ENCODE measurements around the gene SH3BP4.
"Not testable (repeated sequence)": the region's sequence is repeated elsewhere in the genome, so short reads cannot be mapped to it uniquely, and the experiment has no call there.

SH3BP4 gene

DNA sequence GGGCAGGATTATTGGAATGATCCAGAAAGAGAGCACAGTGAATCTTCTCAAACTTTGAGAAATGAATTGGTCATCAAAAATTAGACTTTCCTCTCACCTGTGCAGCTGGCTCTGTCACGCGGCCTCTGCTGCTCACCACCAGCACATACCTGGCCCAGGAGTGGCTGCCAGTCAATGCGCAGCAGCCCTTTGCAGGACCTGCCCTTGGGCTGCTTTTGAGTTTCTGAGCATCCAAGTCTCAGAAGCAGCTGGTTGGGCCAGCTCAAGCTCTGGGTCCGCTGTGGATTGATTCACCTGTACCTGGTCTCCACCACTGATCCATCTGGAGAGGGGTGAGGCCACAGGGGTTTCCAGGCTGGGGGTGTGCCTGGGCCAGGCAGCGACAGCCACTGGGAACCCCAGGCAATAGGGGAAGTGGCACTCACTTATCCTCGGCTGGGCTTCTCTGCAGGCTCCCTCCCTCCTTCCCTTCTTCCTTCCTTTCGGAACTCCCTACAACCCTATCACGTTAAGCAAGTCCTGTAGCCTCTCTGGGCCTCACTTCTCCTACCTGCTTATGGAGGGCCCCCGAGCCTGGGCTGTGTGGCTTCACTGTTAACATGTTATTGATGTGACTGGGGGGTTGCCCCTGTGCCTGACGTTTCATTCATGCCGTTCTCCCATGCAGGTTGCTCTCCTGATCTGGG lies 48.1 kb downstream of the SH3BP4 start:
- no peak for DNase-seq

DNA sequence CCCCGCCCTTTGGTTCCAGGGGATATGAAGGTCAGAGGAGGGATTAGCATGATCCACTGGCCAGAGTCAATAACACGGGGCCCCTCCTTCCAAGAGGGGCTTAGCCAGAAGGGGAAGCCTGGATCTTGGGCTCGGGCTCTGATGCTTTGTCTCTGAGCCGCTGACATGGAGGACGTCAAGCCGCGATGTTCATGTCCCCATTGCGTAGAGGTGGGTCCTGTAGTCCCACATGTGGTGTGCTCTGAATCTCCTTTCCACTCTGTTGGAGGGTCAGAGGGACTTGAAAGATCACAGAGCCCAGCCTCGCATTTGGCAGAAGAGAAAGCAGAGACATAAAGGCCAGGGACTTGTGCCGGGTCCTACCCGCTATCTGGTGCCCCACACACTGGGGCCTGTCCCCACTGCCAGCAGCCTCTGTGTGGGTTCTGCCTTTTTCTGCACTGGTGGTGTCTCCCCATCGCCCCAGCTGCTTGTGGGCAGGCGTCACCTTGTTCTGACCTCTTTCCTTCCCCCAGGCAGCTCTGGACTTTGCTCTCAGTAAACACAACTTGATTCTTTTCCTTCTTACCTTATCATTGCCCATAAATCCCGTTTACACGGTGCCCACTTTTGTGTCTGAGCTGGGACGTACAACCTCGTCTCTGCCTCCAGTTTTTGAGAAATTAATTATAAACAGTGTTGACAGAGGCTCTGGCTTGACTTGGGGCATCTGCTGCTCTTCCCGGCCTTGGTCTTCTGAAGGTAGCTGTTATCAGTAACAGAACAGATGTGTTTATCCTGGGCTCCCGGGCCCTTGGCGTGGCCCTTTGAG lies 48.8 kb downstream of the SH3BP4 start:
- no peak for DNase-seq

DNA sequence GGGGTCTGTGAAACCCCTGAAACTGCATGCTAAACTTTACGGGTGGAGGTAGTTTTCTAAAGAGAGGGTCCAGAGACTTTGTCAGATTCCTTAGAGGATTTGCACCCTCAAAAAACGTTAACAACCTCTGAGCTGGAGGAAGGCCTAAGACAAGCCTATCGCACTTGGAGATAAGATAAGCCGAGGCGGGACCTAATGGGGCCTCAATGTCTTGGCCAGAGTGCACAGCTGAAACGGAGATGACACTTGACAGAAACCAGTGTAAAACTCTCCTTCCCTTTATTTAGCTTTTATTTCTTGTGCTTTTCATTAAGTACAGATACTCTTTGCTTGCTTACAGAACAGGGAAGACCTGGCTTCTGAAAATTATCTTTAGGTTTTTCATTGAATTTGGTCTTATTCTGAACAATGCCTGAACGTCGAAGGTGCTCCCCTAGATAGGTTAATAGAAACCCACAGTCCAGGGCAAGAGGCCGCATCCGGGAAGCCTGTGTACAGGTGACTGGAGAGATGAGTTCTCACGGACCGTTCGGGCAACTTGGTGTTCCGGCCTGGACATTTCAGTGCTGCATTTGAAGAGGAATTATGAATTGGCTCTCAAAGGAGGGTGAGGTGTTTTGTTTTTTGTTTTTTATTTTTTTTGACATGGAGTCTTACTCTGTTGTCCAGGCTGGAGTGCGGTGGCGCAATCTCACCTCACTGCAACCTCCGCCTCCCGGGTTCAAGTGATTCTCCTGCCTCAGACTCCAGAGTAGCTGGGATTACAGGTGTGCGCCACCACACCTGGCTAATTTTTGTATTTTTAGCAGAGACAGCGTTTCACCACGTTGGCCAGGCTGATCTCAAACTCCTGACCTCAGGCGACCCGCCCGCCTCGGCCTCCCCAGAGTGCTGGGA lies 49.7 kb downstream of the SH3BP4 start:
- no peak for DNase-seq

DNA sequence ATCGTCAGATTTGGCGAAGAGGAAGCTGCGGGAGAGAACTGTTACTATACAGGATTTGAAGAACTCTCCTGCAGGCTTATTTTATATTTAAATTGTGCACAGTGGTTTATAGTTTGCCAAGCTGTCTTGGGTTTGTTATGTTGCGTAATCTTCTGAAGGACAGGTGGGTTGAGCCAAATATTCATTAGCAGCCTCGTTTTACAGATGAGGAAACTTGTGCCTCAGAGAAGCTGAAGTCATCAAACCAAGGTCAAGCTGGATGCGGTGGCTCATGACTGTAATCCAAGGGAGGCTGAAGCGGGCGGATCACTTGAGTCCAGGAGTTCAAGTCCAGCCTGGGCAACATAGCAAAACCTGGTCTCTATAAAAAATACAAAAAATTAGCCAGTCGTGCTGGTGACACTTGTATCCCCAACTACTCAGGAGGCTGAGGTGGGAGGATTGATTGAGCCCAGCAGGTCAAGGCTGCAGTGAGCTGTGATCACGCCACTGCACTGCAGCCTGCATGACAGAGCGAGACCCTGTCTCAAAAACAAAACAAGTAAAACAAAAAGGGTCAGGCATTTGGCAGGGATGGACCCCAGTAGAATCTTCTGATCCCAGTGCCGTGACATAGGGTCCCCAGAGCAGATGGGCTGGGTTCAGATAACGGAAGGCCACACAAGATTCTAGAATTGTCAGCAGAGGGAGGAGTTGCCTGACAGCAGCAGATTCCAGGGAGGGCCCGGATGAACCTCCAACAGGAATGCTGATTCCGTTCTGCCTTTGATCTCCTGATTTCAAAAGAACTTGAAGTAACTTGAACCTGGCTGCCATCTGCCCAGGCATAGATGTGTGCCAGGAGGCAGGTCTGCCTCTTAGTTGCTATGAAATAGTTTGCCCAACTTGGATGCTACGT lies 50.6 kb downstream of the SH3BP4 start:
- DNase-seq: no peak

DNA sequence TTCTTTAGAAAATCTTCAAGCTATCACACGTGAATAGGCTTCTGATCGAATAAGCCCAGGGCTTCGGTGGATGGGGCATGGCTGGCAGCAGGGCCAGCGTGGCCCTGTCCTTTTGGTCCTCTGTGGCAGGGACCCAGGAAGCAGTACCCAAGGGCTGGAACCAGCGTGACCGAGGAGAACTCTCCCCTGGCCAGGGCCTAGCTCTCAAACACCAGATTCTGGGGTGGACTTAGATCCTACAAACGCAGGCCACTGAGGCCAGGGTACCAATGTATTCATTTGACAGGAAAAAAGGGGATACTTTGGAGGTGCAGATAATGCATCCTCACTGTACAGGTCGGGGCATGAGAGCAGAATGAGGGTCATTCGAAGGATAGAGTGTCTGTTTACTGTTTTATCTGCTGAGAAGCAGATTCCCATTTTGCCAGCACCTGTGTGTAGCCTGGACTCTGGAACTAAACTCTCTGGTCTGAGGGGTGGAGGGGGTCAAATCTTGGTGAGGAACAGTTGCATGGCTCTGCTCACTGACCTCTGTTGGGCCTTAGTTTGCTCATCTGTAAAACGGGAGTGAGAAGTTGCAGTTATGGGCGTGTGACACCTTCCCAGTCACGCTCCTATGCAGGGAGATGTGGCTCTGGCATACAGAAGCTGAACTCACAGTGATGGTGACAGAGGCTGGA lies 51.4 kb downstream of the SH3BP4 start:
- no peak for DNase-seq

DNA sequence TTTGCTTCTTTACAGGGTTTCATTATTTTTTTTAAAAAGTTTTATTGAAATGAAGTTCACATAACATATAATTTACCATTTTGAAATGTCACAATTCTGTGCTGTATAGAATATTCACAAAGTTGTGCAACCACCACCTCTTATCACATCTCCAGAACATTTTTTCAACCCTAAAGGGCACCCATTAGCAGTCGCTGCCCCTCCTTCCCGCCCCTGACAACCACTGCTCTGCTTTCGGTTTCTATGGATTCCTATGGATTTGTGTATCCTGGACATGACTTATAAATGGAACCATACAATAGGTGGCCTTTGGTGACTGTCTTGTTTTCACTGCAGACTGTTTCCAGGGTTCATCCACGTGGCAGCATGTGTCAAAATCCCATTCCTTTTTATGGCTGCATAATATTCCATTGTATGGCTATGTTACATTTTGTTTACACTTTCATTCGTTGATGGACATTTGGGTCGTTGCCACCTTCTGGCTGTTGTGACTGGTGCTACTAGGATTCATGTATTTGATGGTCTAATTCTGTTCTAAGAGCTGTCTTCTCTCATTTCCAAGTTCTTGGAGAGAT lies 52.6 kb downstream of the SH3BP4 start:
- DNase-seq: no peak

- no peak for DNase-seq
Observed at GRCh38 chr2:235005023-235005422, 53.2 kb downstream of the SH3BP4 start.

DNA sequence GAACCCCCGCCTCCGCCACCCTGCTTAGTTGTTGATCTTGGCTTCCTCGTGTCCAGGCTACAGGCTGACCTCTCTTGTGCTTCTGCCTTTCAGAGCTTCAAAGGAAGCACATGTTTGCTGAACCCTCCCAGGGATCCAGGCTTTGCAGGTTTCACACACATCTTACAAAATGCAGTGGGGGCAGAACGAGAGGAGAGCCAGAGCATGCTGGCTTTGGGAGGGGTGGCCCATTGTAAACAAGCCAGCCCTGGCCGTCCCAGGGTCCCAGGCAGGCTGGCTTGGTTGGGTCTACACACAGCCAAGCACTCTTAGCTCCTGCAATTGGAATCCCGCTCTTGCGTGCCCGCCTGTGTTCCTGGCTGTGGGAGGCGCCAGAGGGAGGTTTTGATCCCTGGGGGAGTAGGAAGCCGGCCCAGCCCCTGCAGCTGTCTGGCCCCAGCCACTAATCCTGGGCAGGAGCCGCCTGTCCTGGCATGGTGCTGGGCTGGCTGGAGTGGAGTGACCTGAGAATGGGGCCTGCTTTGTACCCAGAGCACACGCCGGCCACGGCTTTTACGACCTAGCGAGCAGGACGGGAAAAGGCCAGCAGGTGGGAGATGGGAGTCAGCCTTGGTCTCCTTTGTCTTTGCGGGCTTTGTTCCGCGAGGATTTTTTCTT lies 53.9 kb downstream of the SH3BP4 start:
- no peak for DNase-seq

GRCh38 chr2:235006461-235006860 lies 54.6 kb downstream of the SH3BP4 start:
- no peak for DNase-seq

- DNase-seq: no peak
Observed at GRCh38 chr2:235006986-235007385, 55.2 kb downstream of the SH3BP4 start.

GRCh38 chr2:235007664-235008457 lies 56.0 kb downstream of the SH3BP4 start:
- no peak for DNase-seq

- no peak for DNase-seq
Observed at GRCh38 chr2:235008584-235009044, 56.8 kb downstream of the SH3BP4 start.

- DNase-seq: no peak
Observed at GRCh38 chr2:235009081-235009480, 57.3 kb downstream of the SH3BP4 start.

DNA sequence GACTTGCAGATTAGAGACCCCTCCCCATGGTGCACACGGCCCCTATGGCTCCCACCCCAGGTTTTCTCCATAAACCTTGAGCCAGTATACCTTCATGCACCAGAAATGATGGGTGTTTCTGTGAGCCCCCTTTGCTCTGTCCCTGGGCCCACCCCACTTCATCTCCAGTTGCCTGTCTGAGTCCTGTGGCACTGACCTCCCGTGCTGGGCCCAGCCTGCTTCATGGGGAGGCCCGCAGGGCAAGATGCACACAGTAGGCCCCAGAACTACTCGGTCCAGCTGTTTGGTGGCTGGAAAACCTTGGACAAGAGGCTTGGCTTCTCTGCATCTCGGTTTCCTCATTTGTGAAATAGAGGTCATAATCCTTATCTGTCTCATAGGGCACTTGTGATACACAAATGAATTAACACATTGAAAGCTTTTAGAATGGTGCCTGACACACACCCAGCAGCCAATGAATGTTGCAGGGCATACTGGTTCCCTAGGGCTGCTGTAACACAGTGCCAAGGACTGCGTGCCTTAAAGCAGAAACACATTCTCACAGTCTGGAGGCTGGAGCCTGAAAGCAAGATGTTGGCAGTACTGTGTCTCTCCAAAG lies 58.4 kb downstream of the SH3BP4 start:
- DNase-seq: no peak

DNA sequence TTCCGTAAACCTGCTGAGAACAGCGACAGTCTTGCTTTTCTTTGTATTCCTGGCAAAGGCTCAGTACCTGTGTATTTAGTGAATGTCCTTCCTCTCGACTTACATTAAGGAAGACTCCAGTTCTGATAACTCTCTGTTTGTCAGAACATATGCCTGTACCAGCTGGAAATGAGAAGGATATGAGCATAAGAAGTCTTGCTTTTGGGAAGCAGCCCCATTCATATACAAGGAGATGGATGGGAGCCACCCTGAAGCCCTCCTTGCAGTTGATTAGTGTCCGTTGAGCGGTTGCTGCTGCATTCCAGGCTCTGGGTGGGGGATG lies 59.8 kb downstream of the SH3BP4 start:
- no peak for DNase-seq

DNA sequence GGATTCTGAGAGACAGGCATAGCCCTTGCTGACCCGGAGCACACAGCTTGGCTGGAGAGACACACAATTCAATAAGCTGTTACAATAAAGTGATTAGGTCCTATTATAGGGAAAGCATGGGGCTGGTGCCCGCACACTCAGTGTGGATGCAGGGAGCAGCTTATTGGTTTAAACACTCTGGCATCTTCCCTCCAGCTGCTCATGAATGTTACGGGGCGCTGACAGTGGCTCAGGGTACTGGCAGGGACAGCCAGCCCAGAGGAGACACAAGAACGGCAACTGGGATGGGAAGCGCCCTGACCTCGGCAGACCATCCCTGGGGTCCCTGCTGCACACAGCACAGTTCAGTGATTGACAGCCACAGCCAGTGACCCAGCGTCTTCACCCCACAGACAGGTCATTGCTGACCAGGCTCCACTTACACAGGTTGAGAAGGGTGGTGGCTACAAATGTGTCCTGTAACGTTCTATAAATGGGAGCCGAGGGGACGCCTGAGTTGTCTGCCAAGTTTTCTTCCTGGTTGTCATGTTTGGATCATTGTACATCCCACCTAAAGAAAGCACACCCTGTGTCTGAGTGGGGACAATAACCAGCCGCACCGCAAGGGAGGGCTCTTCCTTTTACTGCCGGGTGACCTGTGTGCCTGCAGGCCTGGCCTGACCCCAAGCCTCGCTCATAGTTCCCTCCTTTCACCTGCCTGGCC lies 60.3 kb downstream of the SH3BP4 start:
- no peak for DNase-seq

GRCh38 chr2:235017441-235017840 lies 65.6 kb downstream of the SH3BP4 start:
- no peak for DNase-seq

DNA sequence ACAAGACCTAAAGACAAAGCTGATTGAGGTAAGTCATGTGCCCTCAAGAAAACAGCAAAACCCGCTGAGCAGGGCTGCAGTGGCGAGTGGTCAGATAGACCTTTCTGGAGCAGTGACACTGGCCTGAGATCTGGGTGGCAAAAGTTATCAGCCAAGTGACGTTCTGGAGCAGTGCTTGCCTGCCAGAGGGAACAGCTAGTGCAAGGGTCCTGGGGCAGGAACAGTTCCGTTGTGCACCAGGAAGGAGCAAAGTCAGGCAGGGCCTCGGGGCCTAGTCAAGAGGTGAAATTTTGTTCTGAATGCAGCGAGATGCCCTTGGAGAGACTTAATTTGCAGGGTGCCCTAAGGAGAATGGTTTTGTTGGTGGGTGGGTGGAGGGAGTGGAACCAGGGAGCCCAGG lies 67.0 kb downstream of the SH3BP4 start:
- no peak for DNase-seq

DNA sequence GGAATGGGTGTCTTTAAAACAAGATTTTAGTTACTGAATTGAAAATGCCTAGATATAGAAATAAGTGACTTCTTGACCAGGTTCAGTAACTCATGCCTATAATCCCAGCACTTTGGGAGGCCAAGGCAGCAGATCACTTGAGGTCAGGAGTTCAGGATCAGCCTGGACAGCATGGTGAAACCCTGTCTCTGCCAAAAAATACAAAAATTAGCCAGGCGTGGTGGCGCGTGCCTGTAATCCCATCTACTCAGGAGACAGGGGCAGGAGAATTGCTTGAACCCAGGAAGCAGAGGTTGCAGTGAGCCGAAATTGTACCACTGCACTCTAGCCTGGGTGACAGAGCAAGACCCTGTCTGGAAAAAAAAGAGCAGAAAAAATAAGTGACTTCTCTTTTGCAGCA lies 68.3 kb downstream of the SH3BP4 start:
- not testable (repeated sequence) for DNase-seq
